CD4-positive, alpha-beta T cell treated with Interleukin-6 for 4 hours (primary cell): ENCODE measurements around the gene ZNF787.
"Not testable (repeated sequence)": the region's sequence is repeated elsewhere in the genome, so short reads cannot be mapped to it uniquely, and the experiment has no call there.

ENCODE experiments used
- DNase-seq: peaks from one replicate; pipeline ENCODE4 v3.0.0-alpha.2; 2020; ENCODE audit warnings: mixed read lengths

ZNF787 gene

DNA sequence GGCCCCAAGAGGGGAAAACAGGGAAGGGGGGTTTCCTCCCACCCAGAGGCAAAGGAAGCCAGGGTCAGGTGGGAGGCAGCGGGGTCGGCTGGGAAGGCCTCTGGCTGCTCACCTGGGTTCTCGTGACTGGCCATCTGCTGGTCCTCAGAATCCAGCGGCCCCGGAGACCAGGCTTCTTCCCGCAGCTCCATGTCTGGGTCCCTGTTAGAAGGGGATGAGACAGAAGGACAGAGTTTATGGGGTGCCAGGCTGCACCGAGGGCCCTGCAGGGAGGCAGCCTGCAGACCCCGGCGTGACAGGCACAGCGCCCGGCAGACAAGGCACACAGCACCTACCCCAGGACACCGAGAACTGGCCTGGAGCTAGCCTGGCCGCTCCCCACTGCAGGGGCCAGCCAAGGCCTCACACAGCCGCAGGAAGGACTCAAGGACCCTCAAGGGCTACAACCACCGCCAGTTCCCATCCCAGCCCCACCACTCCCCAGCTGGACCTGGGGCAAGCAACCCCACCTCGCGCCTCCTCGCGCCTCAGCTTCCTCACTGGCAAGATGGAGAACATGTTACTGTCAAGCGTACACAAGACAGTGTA is 18.0 kb downstream of the ZNF787 start:
- no peak for DNase-seq

DNA sequence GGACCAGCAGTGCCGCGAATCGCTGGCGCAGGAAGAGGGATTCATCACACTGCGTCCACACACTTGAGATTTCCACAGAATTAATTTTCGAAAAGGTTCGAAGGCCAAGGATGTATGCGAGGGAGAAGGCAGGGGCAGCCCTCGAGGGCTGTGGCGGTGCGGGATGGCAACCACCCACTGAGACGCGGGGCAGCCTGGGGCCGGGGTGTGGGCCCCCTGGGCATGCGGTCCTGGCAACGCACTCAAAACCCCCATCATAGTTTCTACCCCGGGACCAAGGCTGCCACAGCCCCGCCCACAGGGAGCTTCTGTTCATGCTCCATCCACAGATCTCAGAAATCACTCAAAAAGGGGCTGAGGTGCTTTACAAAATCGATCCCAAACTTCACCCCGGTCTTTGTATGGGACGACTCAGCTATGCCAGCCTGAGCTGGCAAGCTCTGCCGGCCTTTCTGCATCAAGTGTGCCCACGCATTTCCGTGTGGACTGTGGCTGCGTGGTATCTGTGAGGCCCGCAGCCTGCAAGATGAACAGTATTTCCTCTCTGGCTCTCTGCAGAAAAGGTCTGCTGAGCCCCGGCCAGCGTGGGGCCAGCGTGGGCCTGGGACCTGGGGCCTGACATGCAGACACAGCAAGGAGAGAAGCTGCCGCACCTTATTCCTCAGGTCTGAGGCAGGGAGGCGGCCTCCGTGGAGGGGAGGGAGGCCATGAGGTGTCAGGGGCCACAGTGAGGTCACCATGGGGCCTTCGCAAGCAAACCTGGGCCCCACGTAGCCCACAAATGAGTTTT is 19.2 kb downstream of the ZNF787 start:
- no peak for DNase-seq

DNA sequence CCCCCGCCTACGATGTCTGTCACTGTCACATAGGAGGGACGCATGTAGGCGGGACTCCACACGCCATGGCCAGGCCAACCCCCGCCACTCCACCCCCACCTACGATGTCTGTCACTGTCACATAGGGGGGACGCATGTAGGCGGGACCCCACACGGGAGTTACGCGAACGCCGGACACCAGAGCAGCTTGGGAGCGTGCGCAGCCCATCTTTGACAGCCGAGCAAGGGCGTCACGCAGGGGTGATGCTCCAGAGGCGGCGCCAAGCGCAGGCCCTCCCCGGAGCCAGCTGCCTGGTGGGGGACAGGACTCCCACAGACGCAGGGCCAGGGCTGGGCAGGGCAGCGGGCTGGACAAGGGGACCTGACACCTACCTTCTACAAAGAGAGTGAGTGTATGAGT is 20.0 kb downstream of the ZNF787 start:
- DNase-seq, result no peak

DNA sequence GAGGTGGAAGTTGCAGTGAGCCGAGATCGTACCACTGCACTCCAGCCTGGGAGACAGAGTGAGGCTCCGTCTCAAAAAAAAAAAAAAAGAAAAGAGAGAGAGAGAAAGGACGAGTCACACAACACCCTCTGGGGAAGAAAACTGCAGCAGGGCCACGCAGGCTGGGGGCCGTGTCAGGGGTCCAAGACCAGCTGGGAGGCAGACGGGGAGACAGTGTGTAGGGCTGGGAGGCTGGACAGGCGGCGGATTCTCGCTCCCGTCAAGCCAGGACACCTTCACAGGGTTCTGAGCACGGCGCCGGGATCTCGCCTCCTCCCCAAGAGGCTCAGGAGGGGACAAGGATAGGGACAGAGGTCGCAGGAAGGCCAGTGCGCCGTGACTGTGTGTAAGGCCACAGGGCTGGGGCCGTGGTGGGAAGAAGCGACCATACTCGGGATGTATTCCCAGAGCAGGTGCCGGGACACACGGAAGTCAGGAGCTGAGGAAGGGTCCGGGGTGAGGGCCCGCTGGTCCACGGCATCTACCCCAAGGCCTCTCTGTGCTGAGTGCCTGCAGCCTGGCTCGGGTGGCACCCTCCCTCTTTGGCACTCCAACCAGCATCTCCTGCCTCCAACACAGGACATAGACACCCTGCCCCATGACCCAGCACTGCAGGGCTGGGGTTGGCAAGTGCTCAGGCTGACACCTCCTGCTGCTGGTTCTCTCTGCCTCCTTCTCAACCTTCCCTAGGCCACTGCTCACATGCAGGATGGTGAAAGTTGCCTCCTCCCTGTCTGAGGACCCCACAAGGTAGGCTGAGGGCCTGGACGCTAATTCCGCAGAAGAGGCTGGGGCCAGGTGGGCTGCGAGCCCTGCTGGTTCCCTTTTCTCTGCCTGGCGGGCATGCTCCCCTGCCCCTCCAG is 21.2 kb downstream of the ZNF787 start:
- no peak for DNase-seq

DNA sequence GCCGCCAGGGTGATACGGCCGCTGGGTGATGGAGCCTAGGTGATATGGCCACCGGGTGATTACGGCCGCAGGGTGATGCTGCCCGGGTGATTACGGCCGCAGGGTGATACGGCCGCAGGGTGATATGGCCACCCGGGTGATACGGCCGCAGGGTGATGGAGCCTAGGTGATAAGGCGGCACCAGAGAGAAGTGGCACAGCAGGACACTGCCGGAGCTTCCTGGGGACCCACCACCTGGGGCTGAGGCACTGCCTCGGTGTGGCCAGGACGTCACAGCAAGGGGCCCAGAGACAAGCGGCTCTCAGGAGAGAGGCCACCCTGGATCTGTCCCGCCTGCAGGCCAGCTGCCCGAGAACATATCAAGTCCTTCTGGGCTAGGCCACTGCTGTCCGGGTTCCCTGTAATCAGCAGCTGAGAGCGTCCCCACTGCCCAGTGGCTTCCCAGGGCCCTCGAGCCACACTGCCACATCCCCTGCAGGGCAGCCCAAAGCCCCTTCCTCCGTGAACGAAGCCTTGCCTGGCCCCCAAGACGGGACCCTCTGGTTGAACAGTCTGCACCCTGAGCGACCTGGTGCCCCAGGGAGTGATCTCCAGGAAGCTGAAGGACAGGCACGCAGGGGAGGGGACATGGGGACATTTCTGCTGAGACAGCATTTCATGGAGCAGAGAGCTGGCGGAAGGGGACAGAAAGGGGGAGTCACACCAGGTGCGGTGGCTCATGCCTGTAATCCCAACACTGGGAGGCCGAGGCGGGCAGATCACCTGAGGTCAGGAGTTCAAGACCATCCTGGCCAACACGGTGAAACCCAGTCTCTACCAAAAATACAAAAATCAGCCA is 22.1 kb downstream of the ZNF787 start:
- DNase-seq, result no peak

DNA sequence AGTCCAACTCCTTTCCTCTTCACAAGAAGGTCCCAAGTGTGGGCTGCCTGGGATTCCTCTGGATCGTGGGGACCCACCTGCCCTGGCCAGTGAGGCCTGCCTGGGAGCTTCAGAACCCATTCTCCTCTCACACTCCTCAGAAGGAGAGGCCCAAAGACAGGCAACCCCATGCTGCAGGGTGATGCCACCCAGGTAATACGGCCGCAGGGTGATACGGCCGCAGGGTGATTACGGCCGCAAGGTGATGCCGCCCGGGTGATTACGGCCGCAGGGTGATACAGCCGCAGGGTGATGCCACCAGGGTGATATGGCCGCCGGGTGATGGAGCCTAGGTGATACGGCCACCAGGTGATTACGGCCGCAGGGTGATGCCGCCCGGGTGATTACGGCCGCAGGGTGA is 22.9 kb downstream of the ZNF787 start:
- DNase-seq, result not testable (repeated sequence)

DNA sequence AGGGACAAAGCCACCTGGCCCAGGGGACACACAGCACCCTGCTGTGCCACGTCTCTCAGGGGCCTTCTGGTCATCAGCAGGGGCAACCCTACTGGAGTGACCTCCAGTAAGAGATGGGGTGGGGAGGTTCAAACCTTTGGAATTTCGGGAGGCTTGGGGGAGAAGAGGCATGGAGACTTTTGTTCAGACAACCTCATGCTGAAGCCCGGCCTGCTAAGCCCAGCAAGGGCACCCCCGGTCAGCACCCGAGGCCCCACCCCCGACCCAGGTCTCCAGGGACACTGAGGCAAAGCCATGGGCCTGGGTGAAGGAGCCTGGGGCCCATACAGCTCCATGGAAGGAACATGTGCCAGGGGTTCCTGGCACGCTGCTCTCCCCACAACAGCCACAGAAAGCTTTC is 23.3 kb downstream of the ZNF787 start:
- DNase-seq, result no peak

DNA sequence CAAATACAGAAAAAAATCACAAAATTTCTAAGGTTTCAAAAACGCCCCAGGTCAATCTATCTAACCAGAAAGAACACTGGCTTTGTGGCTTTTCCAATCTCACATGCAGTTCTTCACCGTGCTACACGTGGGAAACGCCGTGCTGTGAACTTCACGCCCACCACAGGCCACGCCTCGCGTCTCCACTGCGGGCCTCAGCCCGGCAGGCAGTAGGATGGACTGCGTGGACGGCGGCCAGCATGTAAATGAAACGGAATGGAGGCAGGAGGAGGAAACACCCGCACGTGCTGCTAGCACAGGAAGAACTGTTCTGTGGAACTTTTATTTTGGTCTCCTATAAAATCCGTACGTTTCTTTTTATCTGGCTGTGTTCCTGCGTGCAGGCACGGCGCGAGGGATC is 23.8 kb downstream of the ZNF787 start:
- no peak for DNase-seq

DNA sequence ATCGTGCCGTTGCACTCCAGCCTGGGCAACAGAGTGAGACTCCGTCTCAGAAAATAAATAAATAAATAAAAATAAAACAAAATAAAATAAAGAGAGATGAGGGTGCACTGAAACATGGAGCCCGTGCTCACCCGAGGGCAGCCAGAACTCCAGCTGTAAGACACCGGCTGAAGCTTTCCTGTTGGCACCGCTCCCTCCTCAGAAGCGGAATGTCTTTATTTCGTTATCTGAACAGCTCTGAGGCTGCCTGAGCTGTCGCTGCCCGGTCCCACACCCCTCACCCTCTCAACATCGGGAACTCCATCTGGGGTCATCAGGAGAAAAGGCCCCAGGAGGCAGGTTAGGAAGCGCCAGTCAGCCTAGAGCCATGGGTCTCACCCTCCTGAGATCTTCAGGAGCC is 24.4 kb downstream of the ZNF787 start:
- no peak for DNase-seq

DNA sequence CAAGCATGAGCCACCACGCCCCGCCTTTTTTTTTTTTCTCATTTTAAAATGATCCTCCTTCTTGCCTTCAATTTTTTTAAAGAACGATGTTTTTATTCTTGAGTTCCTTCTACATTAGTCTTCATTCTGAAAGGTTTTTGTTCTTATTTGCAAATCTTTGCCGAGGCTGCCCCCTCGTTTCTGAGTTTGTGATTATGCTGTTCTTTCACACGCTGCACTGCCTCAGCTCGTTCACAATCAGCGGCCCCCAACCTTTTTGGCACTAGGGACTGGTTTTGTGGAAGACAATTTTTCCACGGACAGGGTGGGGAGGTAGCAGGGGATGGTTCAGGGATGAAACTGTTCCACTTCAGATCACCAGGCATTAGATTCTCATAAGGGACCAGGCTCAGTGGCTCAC is 26.6 kb downstream of the ZNF787 start:
- no peak for DNase-seq

DNA sequence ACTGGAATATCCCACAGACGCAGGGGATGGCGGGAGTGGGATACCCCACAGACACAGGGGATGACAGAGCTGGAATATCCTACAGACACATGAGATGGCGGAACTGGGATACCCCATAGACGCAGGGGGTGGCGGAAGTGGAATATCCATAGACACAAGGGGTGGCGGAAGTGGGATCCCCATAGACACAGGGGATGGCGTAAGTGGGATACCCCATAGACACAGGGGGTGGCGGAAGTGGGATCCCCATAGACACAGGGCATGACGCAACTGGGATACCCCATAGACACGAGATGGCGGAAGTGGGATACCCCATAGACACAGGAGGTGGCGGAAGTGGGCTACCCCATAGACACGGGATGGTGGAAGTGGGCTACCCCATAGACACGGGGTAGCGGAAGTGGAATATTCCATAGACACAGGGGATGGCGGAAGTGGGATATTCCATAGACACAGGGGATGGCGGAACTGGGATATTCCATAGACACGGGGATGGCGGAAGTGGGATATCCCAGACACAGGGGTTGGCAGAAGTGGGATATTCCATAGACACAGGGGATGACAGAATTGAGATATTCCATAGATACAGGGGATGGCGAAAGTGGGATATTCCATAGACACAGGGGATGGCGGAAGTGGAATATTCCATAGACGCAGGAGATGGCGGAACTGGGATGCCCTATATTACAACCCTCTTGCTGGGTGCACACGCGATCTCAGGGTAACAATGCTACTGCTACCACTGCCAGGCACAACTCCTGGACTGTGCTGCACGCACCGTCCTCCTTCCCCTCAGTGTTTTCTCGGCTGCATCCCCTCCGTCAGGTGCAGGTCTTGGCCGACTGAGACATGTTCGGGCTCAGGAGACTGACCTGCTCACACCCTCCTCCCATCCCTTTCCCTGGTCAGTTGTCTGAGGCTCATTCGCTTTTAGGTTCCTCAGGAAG is 28.1 kb downstream of the ZNF787 start:
- no peak for DNase-seq

DNA sequence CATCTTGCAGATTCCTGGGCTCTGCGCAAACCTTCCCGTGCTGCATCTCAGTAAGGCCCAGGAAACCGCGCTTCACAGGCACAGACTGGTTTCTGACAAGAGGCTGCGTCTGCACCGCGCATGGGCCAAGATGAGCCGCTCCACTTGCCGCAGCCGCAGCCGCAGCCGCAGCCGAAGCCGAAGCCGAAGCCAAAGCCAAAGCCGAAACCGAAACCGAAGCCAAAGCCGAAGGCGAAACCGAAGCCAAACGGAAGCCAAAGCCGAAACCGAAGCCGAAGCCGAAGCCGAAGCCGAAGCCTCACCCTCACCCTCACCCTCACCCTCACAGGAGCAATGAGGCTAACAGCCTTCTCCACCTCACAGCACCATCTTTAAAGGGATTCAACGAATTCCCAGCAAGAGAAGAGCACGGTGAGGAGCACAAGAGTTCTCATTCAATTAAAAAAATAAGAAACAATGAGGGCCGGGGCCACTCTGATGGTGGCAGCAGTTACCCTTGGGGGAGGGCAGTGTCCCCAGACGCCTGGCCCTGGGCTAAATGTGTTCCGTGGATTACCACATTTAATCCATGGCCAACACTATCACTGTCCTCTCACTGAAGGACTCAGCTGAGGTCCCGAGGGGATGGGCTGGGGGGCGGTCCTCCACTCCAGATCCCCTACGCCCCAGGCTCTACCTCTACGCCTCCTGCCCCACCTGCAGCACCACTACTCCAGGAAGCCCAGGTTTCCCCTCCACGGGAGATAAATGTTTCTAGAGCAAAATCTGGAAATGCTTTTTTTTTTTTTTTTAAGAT is 29.1 kb downstream of the ZNF787 start:
- DNase-seq, result peak; percentile 12

DNA sequence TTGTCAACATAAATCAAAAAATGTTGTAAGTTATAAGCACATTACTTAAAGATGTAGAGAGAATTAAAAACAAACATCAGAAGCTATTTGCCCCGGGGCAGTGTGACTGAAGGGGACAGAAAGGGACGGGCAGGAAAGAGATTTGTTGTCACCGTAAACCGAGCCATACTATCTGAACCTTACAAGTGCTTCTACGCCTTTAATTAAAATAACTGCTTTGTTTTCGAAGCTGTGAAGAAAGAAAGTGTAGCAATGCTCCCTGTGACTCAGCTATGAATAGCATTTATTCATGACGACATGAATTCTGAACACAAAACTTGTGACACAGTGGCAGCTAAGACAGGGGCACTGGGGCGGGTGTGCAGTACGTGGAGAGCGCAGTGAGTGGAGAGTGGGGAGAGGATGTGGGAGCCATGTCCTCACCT is 30.0 kb downstream of the ZNF787 start:
- no peak for DNase-seq

DNA sequence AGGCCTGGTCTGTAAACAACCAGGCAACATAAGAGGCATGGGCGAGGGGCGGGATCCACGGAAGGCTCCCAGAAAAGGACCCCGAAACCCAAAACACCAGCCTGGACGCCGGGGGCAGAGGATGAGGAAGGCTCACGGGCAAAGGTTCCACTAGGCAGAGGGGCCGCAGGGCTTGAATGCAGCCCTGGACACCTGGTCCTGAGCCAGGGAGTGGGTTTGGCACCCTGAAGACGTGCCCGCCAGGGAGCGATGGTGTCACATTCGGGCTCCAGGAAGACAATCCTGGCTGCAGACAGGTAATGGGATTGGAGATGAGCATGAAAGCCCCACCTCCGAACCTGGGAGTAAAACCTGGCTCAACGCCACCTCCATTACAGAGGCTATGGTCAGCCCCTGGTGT is 31.8 kb downstream of the ZNF787 start:
- DNase-seq, result no peak

DNA sequence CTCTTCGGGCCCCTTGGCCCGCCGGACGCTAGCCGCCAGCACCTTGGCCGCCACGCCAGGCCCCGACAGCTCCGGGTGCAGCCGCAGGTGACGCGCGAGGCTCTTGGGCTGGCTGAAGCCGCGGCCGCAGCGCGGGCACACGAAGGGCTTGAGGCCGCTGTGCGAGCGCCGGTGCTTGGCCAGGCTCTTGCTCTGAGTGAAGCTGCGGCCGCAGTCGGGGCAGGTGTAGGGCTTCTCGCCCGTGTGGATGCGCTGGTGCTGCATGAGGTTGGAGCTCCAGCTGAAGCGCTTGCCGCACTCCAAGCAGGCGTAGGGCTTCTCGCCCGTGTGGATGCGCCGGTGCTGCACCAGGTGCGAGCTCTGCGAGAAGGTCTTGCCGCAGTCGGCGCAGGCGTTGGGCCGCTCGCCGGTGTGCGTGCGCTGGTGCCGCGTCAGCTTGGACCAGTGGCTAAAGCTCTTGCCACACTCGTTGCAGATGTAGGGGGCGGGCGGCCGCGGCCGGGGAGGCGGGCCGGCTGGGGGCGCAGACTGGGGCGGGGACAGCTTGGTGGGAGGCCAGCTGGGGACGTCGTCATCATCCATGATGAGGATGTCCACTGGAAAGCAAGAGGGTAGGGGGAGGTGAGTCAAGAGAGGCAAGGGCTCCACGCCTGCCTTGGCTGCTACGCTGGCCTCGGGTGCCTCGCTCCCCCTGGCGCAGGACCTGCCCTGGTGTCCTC is 32.4 kb downstream of the ZNF787 start:
- no peak for DNase-seq

DNA sequence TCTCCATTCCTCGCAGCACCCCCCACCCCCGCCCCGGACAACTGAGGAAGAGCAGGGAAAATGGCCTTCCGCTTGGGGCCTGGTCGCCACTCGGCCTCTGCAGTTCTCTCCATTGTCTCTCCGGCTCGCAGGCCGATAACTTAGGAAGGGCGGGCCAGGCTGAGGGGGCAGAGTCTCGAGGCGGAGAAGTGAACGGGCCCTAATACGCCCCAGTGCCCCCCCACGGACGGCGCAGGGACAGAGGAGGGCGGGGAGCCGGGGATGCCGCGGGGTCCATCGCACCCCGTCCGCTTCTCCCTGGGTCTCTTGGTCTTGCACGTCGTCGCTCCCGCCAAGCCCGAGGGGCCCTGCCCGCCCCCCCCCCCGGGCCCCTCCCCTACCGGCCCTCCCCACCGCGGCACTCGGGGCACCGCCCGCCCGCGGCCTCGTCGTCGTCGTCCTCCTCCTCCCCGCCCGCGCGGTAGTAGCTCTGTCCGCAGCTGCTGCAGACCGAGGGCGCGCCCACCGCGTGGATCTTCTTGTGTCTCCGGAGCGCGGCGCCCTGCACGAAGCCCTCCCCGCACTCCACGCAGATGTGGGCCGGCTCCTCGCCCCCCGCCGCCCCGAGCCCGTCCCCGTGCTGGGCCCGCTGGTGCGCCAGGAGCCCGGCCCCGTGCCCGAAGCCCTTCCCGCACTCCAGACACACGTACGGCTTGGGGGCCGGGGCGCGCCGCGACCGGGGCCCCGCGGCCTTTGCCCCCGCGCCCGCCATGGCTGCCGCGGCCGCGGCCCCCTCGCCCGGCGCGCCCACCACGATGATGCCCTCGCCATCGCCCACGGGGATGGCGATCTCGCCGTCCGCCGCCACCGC is 33.2 kb downstream of the ZNF787 start:
- DNase-seq, result no peak

DNA sequence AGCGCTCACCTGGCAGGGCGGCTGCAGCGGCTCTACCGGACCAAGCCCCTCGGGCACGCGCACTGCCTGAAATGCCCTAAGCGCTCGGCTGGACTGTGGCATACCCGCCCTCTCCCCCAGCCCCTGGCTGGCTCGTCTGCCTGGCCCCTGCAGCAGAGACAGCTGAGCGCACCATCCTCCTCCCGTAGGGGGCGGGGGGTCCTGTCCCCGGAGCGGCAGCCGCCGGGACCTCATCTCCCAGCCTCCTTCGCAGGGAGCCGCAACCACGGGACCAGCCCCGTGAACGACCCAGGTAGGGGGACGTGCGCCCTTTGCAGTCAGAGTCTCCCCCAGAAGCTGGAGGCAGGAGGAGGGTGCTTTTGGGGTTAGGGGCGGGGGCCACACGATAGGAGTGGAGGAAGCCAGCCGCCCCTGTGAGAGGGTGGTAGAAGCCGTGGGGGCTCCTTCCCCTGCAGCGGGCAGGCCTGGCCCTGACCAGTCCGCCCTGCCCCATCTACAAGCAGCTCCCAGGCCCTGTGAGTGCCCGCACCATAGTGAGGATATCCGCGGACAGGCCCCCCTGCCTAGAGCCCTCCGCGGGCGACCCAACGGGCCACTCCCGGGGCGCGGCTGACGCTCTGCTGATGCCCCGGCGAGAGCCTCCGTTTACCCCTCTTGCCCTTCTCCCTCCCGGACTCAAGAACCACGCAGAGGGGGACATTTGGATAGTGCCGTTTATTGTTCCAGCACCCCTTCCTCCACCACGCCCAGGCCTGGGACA is 34.2 kb downstream of the ZNF787 start:
- DNase-seq, result no peak

DNA sequence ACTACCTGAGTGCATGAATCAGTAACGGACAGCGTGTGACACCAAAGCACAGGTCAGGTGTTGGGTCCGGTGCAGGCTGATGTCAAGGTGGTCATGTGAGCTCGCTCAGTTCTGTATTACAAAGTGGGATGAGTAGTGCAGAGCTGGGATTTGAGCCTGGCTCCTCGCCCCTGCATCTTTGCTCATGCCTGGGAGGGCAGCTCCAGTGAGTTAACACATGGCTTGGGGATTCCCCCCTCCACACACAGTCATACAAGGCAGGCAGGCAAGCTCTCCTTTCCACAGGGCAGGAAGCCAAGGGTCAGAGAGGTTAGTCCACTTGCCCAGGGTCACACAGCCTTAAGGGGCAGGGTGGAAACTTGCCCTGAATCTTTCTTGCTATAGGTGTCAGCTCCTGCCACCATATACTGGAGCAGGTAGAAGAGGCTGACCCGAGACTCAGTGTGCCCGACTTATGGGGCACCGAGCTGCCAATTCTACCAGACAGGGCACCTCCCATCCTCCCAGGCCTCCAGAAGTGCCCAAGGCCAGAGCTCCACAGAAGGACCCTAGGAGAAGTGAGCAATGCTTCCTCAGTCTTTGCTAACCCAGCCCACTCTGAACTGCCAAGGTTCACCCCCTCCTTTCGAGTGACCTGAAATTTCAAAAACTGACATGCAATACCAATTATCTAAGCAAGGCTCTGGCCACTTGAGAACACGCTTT is 35.4 kb downstream of the ZNF787 start:
- no peak for DNase-seq
